HG03520 (cell line): Measurements from ENCODE around the gene TIMM17B.
A peak's percentile ranks its signal among the peaks of the same experiment; 100 is the strongest.

Source experiments
- ATAC-seq: cut with Tn5 transposase; IDR thresholded peaks from one replicate; pipeline ENCODE4 v1.9.1; 2021; ENCODE audit warnings: mild to moderate bottlenecking, moderate library complexity; ENCODE audit not compliant: unreplicated experiment

The TIMM17B gene

GRCh38 chrX:48897625-48898306 is at the start of gene TIMM17B, which contains the start of gene PQBP1:
TIMM17B (minus strand) TSS chrX:48897768; CDS start chrX:48897749, 19 bp downstream.
PQBP1 (plus strand) TSS chrX:48897930; CDS start chrX:48898510, 580 bp downstream.
- peak; percentile 83 for ATAC-seq

GRCh38 chrX:48945517-48946348 is 48.2 kb upstream of the TIMM17B start:
- ATAC-seq, result no peak

- no peak for ATAC-seq
Observed at GRCh38 chrX:48942895-48943294, 45.3 kb upstream of the TIMM17B start.

GRCh38 chrX:48940404-48940955 is 42.9 kb upstream of the TIMM17B start:
- no peak for ATAC-seq

GRCh38 chrX:48939524-48940228 is 42.1 kb upstream of the TIMM17B start:
- no peak for ATAC-seq

GRCh38 chrX:48938721-48939425 is 41.3 kb upstream of the TIMM17B start:
- peak; percentile 56 for ATAC-seq

- ATAC-seq, result peak; percentile 68
Observed at GRCh38 chrX:48937054-48937907, 39.7 kb upstream of the TIMM17B start.

- ATAC-seq, result no peak
Observed at GRCh38 chrX:48936429-48937053, 39.0 kb upstream of the TIMM17B start.

GRCh38 chrX:48935301-48935670 is 37.7 kb upstream of the TIMM17B start:
- ATAC-seq, result no peak

GRCh38 chrX:48934581-48935300 is 37.2 kb upstream of the TIMM17B start:
- no peak for ATAC-seq

- ATAC-seq, result no peak
Observed at GRCh38 chrX:48933757-48934156, 36.2 kb upstream of the TIMM17B start.

- no peak for ATAC-seq
Observed at GRCh38 chrX:48927736-48928382, 30.3 kb upstream of the TIMM17B start.

- ATAC-seq, result no peak
Observed at GRCh38 chrX:48927123-48927522, 29.6 kb upstream of the TIMM17B start.

- ATAC-seq, result no peak
Observed at GRCh38 chrX:48924270-48924669, 26.7 kb upstream of the TIMM17B start.

- no peak for ATAC-seq
Observed at GRCh38 chrX:48923771-48924170, 26.2 kb upstream of the TIMM17B start.

- no peak for ATAC-seq
Observed at GRCh38 chrX:48920718-48921104, 23.1 kb upstream of the TIMM17B start.

GRCh38 chrX:48919947-48920717 is 22.6 kb upstream of the TIMM17B start:
- ATAC-seq, result no peak
